Measurements from ENCODE around the gene CCDC15. TPM values are rescaled to one million over a fixed set of nuclear protein-coding genes. Genes with fewer than 3 reads are reported as not detected.
"Not testable (repeated sequence)": the region's sequence is repeated elsewhere in the genome, so short reads cannot be mapped to it uniquely, and the experiment has no call there.

The CCDC15 gene
- total RNA-seq, 1 donor from 2014 or later, result not detected

DNA sequence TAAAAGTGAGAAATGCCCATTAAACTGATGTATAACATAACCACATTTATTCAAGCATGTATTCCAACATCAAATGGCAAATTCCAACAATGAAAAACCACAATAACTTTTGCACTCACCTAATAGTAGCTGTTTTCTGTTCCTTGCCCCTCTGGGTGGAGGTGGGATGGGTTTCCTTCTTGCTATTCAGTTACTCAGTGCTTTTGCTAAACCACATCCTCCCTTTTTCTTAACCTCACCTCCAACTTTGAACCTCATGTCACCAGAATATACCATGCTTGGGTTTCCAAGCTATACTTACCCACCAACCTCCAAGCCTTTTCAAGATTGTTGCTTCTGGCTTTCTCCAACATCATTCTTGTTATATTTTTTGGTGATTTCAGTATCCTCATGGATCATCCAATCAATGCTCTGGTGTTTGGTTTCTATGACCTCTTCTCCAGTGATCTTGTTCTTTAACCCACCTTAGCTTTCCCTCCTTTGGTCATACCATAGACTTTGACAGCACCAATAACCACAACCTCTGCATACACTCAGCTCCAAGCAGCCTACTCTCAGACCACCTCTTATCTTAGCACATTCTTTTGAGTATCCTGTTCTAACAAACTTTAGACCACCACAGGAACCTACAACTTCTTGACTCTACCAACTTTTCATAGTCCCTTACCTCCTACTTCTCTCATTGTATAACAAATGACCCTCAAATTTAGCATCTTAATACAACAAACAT, 3.2 kb upstream of the CCDC15 start:
- Histone ChIP-seq H3K4me1 (peaks cover 0 to 8% of the 10 kb centered on the region in 2 donors), H3K36me3 (no peaks in the 10 kb centered on the region), H3K9me3 (no peaks in the 10 kb centered on the region), H3K27ac (no peak overlapping the region), H3K27me3 (no peaks in the 10 kb centered on the region), H3K4me3 (no peak overlapping the region)
- intact Hi-C loops (cut with DNase I), result loop anchor here (5.0 to 10.0 kb wide), 7 partner anchors 73 to 937 kb away; partner anchors contain the start of genes CHEK1, HYLS1, STT3A and TBRG1
- DNase-seq (ENCODE audit: low spot score in 2 of 2), result no peak
- TF ChIP-seq, protein P1, sequence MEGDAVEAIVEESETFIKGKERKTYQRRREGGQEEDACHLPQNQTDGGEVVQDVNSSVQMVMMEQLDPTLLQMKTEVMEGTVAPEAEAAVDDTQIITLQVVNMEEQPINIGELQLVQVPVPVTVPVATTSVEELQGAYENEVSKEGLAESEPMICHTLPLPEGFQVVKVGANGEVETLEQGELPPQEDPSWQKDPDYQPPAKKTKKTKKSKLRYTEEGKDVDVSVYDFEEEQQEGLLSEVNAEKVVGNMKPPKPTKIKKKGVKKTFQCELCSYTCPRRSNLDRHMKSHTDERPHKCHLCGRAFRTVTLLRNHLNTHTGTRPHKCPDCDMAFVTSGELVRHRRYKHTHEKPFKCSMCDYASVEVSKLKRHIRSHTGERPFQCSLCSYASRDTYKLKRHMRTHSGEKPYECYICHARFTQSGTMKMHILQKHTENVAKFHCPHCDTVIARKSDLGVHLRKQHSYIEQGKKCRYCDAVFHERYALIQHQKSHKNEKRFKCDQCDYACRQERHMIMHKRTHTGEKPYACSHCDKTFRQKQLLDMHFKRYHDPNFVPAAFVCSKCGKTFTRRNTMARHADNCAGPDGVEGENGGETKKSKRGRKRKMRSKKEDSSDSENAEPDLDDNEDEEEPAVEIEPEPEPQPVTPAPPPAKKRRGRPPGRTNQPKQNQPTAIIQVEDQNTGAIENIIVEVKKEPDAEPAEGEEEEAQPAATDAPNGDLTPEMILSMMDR (IDR thresholded peaks at IDR 0.05), result no peak

DNA sequence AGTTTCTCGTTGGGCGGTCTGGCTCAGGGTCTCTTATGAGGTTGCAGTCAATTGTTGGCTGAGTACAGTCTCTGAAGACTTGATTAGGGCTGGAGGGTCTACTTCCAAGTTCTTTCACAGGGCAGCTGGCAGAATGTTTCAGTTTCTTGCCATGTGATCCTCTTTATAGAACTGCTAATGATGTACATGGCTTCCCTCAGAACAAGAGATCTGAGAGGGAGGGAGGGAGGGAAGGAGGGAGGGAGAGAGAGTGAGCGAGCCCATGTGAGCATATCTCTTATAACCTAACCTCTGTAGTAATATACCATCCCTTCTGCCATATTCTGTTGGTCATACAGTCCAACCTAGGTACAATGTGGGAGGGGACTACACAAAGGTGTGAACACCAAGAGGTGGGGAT, 2.7 kb upstream of the CCDC15 start:
- Histone ChIP-seq H3K36me3 (no peaks in the 10 kb centered on the region), H3K9me3 (no peaks in the 10 kb centered on the region), H3K4me3 (no peak overlapping the region), H3K27ac (no peak overlapping the region), H3K4me1 (peaks cover 0 to 8% of the 10 kb centered on the region in 2 donors), H3K27me3 (no peaks in the 10 kb centered on the region)
- TF ChIP-seq, protein P1 (IDR thresholded peaks at IDR 0.05), result no peak
- intact Hi-C loops (cut with DNase I), result loop anchor here (5.0 to 10.0 kb wide), 7 partner anchors 74 to 936 kb away; partner anchors contain the start of genes CHEK1, HYLS1, STT3A and TBRG1
- no peak for DNase-seq (ENCODE audit: low spot score in 2 of 2)

DNA sequence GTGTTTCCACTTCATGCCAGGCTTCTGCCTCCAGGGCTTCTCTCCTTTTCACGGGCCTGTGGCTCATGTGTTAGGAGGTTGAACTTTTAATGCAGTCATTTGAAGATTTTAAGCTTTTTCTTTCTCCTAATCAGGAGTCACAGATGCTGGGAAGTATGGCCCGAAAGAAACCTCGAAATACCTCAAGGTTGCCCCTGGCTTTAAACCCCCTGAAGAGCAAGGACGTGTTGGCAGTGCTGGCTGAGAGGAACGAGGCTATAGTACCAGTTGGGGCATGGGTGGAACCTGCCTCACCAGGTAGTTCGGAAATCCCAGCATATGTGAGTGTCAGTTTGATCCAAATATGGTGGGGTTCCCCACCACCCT, 571 bp downstream of the CCDC15 start:
- no peak for DNase-seq (ENCODE audit: low spot score in 2 of 2)
- H3K4me3 ChIP-seq, result peak overlapping the region; percentile 62 to 71
- peak overlapping the region in 1 of 2 donors; percentile 78 for H3K27ac ChIP-seq
- peaks cover 0 to 8% of the 10 kb centered on the region in 2 donors for H3K4me1 ChIP-seq
- no peaks in the 10 kb centered on the region for H3K36me3 ChIP-seq
- no peaks in the 10 kb centered on the region for H3K27me3 ChIP-seq
- TF ChIP-seq, protein P1 (IDR thresholded peaks at IDR 0.05), result no peak
- H3K9me3 ChIP-seq, result no peaks in the 10 kb centered on the region
- intact Hi-C loops (cut with DNase I), result loop anchor here (1.0 to 10.0 kb wide), 9 partner anchors 77 to 933 kb away; partner anchors contain the start of genes CHEK1, HYLS1, STT3A and TBRG1

DNA sequence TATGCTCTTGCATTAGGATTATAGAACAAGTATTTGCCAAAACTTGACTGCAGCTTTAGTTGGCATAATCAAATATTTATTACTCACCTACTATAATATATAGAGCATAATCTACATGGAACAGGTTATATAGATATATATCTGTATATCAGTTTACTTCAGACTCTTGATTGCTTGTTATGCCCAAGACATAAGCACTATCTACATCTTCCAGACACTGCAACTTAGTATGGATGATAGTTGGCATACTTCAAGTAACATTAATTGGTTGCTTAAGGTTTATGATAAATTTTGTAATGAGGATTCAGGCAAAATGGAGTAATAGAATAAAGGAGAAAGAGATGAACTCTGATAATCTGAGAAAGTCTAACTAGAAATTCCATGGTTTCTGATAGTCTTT, 1.0 kb downstream of the CCDC15 start:
- Histone ChIP-seq H3K27ac (no peak overlapping the region), H3K27me3 (no peaks in the 10 kb centered on the region), H3K36me3 (no peaks in the 10 kb centered on the region), H3K9me3 (no peaks in the 10 kb centered on the region), H3K4me3 (peak overlapping the region in 1 of 2 donors; percentile 71), H3K4me1 (peaks cover 0 to 8% of the 10 kb centered on the region in 2 donors)
- TF ChIP-seq, protein P1 (IDR thresholded peaks at IDR 0.05), result no peak
- DNase-seq (ENCODE audit: low spot score in 2 of 2), result no peak
- intact Hi-C loops (cut with DNase I), result loop anchor here (10.0 kb wide), 1 partner anchor 670 kb away; the partner anchor contains the start of gene CHEK1

DNA sequence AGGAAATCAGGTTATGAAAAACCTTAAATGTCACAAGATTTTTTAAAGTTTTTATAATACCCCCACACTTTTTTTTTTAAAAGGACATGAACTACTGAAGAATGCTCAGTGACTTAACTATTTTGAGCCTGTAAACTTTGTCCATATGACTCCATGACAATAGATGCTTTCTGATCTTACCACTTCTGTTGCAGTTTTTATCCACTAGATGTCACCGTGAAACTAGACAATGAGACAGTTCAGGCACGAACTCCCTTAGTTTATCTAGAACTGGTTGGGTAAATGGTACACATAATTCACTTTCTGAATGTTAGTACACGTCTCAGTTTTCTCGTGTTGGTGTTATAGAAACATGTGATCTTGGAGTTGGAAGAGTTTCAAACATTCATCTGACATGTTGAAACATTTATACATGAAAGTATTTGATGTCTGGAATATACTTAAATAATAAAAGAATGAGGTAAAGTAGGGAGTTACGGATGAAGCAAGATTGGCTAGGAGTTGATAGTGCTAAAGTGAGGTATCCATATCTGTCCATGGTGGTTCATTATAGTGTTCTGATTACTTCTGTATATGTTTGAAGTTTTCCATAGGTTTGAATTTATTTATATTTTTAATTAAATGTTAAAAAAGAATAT, 8.1 kb downstream of the CCDC15 start:
- no peak for DNase-seq (ENCODE audit: low spot score in 2 of 2)
- no peaks in the 10 kb centered on the region for H3K4me1 ChIP-seq
- H3K4me3 ChIP-seq, result no peak overlapping the region
- no peaks in the 10 kb centered on the region for H3K36me3 ChIP-seq
- no peaks in the 10 kb centered on the region for H3K9me3 ChIP-seq
- H3K27ac ChIP-seq, result no peak overlapping the region
- intact Hi-C loops (cut with DNase I), result loop anchor here (2.0 to 5.0 kb wide), 2 partner anchors 179 to 445 kb away; no protein-coding TSS in a partner anchor
- no peaks in the 10 kb centered on the region for H3K27me3 ChIP-seq
- TF ChIP-seq, protein P1 (IDR thresholded peaks at IDR 0.05), result peak; percentile 42 to 68 (median 48)

DNA sequence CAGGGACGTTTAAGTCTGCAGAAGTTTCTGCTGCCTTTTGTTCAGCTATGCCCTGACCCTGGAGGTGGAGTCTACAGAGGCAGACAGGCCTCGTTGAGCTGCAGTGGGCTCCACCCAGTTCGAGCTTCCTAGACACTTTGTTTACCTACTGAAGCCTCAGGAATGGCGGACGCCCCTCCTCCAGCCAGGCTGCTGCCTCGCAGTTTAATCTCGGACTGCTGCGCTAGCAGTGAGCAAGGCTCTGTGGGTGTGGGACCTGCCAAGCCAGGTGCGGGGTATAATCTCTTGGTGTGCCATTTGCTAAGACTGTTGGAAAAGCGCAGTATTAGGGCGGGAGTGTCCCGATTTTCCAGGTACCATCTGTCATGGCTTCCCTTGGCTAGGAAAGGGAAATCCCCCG, 14.2 kb downstream of the CCDC15 start:
- H3K9me3 ChIP-seq; H3K4me3 ChIP-seq; H3K36me3 ChIP-seq; H3K27ac ChIP-seq; intact Hi-C loops (cut with DNase I); DNase-seq (ENCODE audit: low spot score in 2 of 2); H3K27me3 ChIP-seq; H3K4me1 ChIP-seq: not testable (repeated sequence)

Measured in ascending aorta (tissue), 2 donors.